K562 (cell line): Measurements from ENCODE around the gene SETD5. TPM values are rescaled to one million over a fixed set of nuclear protein-coding genes. Genes with fewer than 3 reads are reported as not detected.
A peak's percentile ranks its signal among the peaks of the same experiment; 100 is the strongest.

Experiments
- FOXP1 ChIP-seq: sonication (generic); formaldehyde crosslinking; IDR thresholded peaks from 2 replicates; pipeline ENCODE4 v1.8.0; 2022; ENCODE audit warnings: mild to moderate bottlenecking, missing genetic modification reagents
- PHB ChIP-seq: fragments of 250-450 bp; sonication (Bioruptor Pico); IDR thresholded peaks from 2 replicates; pipeline ENCODE4 v1.5.0; 2021
- RBM17 ChIP-seq: fragments of 200-400 bp; formaldehyde crosslinking; IDR thresholded peaks from 2 replicates; pipeline ENCODE4 v1.6.1; 2017; ENCODE audit warnings: low read depth, mild to moderate bottlenecking, low read length, borderline replicate concordance
- SAFB ChIP-seq: fragments of 200-400 bp; formaldehyde crosslinking; IDR thresholded peaks from 2 replicates; pipeline ENCODE4 v1.6.1; 2017; ENCODE audit warnings: low read depth, low read length, borderline replicate concordance
- TEAD1 ChIP-seq, 2 experiments: fragments of 450-650 bp in 1 of 2; sonication (generic) in 1 of 2; formaldehyde crosslinking; IDR thresholded peaks; 2 replicates each; pipeline versions ENCODE4 v1.4.0 to v1.8.0; 2020 to 2022; ENCODE audit warnings: mild to moderate bottlenecking in 2 of 2, missing genetic modification reagents in 1 of 2
- ZBTB40 ChIP-seq, 2 experiments: fragments of 450-650 bp in 1 of 2; sonication (generic) in 1 of 2; formaldehyde crosslinking in 1 of 2; IDR thresholded peaks; 2 replicates each; pipeline versions ENCODE4 v1.7.1 to v1.9.0; 2016 to 2022; ENCODE audit warnings: inconsistent platforms in 1 of 2, mild to moderate bottlenecking in 1 of 2, missing genetic modification reagents in 1 of 2
- ZNF347 ChIP-seq: fragments of 450-650 bp; formaldehyde crosslinking; IDR thresholded peaks from 2 replicates; pipeline ENCODE4 v1.4.0; 2020; ENCODE audit warnings: low read depth, mild to moderate bottlenecking, moderate library complexity
- ZNF551 ChIP-seq: fragments of 250-450 bp; sonication (Bioruptor Pico); IDR thresholded peaks from 2 replicates; pipeline ENCODE4 v1.5.0; 2021; ENCODE audit warnings: mild to moderate bottlenecking, moderate library complexity
- polyA plus RNA-seq, 8 experiments: library from polyadenylated mRNA; depleted of rRNA in 4 of 8; stranded (reverse) in 5 of 8; unstranded in 3 of 8; fragments of >200 nt; fragmentation: Nextera tagmentation in 2 of 8; fragmentation: Illumina TruSeq in 1 of 8; extraction: Ambion mirVana in 2 of 8; extraction: Trizol in 1 of 8; gene quantifications; 2 replicates each; pipeline versions ENCODE4 v1.2.1 to v1.2.3, GENCODE V29; 2011 to 2014; ENCODE audit warnings: inconsistent platforms in 1 of 8, missing spikeins in 1 of 8
- total RNA-seq, 7 experiments: library from RNA; depleted of rRNA in 6 of 7; stranded (reverse); fragments of >200 nt in 6 of 7; fragmentation: Illumina TruSeq in 2 of 7; extraction: Trizol in 2 of 7; gene quantifications; 2 replicates each; pipeline versions ENCODE4 v1.2.1 to v1.2.3, GENCODE V29; 2011 to 2021; ENCODE audit warnings: low replicate concordance in 1 of 7

Gene SETD5
- total and polyA plus RNA-seq, 9 of the 15 experiments (the other 6 are each of a cell fraction or from before 2014, with no cell fraction given) = 20.8 to 135 (median 87.2) TPM

- TF ChIP-seq FOXP1 (CRISPR knock-in tag) = peak; percentile 86; the same call in 1 of the 2 replicates
- TF ChIP-seq ZNF347 (CRISPR knock-in tag) = no peak
- peak; percentile 98 for TF ChIP-seq ZBTB40 (IDR thresholded peaks at IDR 0.05)
- no peak for TF ChIP-seq ZBTB40 (CRISPR knock-in tag; IDR thresholded peaks at IDR 0.05)
- TF ChIP-seq RBM17 = no peak
- no peak for TF ChIP-seq PHB
- peak; percentile 38 to 92; a peak in 3 of 4 replicates for TF ChIP-seq TEAD1 (CRISPR knock-in tag; IDR thresholded peaks at IDR 0.05)
- TF ChIP-seq ZNF551 (CRISPR knock-in tag) = no peak
- TF ChIP-seq SAFB = no peak
Observed at GRCh38 chr3:9362731-9363530, 34.5 kb upstream of the SETD5 start, which contains the start of gene THUMPD3 (continued).
